Fibroblast of skin of back (primary cell): ENCODE data around the gene YAP1.
"Not testable (repeated sequence)": the region's sequence is repeated elsewhere in the genome, so short reads cannot be mapped to it uniquely, and the experiment has no call there.

Experiments
- DNase-seq: peaks from one replicate; pipeline ENCODE4 v3.0.0-alpha.2; 2013

Gene YAP1

DNA sequence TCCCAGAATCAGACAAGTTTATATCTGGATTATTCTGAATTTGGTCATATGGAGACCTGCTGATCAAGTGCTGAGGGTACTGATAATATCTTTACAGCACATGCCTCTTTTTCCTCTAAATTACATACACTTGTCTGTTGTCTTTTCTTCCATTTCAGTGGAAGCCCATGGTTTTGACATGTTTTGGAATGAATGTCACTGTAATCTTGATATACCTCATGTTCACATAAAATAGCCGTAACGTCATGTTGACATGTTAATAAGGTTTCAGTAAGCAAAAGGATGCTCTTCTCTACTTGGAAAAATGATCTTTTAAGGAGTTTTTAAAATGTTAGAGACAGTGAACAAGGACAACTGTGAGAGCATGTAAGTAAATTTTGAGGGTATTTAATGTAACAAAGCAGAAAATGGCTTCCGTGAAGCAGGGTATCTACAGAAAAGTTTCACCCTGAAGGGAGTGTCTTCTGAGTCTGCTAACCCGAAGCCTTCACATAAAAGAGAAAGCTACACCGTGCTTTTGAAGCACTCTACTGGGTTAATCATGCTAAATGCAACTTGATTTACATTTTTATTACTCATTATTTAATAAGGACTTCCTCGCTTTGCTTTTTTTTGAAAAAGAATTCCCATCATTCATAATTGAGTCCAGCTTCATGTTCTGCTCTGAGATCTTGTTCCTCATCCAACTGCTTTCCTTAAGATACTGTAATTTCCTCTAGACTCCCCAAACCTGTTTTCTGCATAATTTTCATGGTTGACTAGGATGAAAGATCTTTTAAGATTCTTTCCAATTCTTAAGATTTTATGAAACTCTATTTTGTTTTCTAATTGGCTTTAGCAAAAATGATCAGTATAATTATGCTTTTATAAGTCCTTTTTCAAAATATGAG is 56.2 kb downstream of the YAP1 start:
- DNase-seq = no peak

DNA sequence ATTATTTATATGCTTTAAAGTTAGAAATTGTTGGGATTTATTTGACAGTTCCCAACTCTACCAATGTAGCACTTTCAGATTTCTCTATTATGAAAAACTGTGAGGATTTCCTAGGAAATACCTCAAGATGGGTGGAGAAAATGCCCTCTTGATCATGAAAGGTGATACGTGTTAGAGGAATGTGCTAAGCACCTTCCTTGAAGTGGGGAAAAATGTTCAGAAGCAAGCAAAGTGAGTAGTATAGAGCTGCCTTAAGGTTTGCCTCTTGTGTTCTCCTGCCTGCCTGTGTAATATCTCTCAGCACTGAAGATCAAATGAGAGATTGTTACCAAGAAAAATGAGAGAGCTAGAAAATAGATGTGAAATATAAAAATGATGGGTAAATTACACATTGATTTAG is 58.2 kb downstream of the YAP1 start:
- peak; percentile 55 for DNase-seq

DNA sequence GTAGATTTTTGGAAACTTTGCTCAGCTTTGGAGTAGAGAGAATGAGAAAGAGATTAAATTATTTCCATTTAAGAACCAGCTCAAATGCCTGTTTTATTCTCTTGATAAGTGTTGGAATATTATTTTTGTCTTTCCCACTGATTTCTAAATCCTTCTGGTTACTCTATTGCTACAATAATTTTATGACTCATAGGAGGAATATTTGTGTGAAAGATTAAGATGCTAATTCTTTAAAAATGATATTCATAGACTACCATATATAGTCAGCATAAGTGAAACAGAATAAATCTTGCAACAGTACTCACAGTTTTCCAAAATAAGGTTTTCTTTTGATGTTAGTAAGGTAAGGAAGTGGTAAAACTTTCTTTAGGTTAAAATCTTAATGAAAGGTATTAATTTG is 60.9 kb downstream of the YAP1 start:
- peak; percentile 89 for DNase-seq

GRCh38 chr11:102172127-102172848 is 62.0 kb downstream of the YAP1 start:
- DNase-seq = peak; percentile 88

DNA sequence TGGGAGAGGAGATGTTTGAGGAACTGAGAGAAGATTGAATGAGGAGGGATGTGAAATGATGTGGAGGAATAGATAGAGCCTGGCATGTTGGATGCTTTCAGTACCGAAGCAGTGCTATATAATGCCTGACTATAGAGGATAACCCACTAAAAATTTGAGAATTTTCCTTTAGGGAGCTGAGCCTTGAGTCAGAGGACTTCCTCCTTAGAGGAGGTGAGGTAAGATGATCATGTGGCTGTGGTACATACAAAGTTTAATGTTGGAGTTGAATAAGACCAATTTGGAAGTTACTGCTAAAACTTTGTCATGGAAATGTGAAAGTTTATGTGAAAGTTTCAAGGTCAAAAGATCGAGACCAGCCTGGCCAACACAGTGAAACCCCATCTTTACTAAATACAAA is 66.9 kb downstream of the YAP1 start:
- DNase-seq = no peak

DNA sequence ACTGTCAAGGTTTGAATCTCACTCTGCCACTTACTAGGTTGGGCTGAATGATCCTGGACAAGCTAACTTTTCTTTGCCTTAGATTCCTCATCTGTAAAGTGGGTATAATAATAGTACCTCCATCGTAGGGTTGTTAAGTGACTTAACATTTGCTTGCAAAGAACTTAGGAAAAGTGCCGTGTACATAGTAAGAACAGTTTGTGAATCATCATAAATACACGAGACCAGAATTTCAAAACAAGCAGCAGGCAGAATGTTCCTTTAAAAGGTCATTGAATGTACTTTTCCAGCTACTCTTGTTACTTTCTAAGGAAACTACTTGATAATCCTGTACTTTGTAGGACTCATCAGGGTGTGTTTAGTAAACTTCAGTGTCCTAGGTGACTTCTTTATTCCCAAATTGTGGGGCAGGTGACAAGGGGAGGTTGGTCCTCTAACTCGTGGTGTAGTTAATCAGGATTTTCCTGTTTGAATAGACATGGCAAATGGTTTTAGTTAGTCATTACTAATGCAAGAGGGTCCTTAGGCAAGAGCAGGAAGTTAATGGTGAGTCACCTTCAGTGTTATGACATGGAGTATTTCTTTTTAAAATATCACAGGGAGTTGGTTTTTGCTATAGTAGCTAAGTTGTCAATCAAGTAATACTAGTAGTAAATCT is 67.9 kb downstream of the YAP1 start:
- DNase-seq = peak; percentile 93

GRCh38 chr11:102179371-102179770 is 69.1 kb downstream of the YAP1 start:
- no peak for DNase-seq

- DNase-seq = no peak
Measured at GRCh38 chr11:102184269-102184987, 74.2 kb downstream of the YAP1 start.

GRCh38 chr11:102186551-102187191 is 76.4 kb downstream of the YAP1 start:
- DNase-seq = peak; percentile 45

GRCh38 chr11:102187416-102188151 is 77.3 kb downstream of the YAP1 start:
- peak; percentile 65 for DNase-seq

- DNase-seq = no peak
Measured at GRCh38 chr11:102188488-102188887, 78.2 kb downstream of the YAP1 start.

DNA sequence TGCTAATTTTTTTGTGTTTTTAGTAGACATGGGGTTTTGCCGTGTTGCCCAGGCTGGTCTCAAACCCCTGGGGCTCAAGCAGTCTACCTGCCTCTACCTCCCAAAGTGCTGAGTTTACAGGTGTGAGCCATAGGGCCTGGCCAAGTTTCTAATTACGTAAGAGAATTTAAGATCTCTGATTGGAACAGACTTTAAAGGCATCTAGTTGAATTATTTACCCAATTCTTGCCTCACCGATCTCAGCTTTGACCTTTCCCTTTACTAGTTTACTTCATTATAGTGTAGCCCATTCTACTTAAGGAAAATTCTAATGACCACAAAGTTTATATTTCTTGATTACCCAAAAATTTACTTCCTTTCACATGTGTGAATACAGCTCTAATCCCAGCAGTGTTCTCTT is 81.6 kb downstream of the YAP1 start:
- no peak for DNase-seq

GRCh38 chr11:102192349-102193066 is 82.3 kb downstream of the YAP1 start:
- DNase-seq = no peak

- DNase-seq = no peak
Measured at GRCh38 chr11:102194257-102194656, 84.0 kb downstream of the YAP1 start.

DNA sequence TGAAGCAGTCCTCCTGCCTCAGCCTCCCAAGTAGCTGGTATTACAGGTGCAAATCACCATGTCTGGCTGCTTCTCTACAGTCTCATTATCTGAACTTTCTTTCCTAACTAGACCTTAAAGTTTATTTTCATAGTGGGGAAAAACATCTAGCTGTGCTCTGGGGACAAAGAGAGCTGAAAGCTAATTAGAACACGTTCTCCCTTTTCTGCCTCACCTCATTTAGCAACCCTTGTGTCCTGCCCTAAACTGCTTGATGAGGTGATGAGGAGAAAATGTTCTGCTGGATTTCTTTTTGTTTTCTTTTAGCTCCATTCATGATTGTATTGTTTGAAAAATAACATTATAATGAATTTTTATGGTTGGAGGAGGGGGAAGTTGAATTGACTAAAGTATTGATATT is 84.7 kb downstream of the YAP1 start:
- DNase-seq = no peak

DNA sequence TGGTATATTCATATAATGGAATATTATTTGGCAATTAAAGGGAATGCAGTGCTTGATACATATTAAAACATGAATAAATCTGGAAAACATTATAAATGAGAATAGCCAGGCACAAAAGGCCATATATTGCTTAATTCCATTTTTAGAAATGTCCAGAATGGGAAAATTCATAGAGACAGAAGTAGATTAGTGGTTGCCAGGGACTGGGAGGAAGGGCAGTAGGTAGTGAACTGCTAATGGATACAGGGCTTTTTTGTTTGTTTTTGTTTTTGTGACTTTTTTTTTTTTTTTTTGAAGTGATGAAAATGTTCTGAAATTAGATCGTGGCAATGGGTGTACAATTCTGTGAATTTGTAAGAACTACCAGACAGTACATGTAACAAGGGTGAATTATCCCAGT is 86.1 kb downstream of the YAP1 start:
- no peak for DNase-seq

GRCh38 chr11:102196816-102197215 is 86.6 kb downstream of the YAP1 start:
- DNase-seq = no peak

GRCh38 chr11:102197670-102198139 is 87.5 kb downstream of the YAP1 start:
- no peak for DNase-seq

DNA sequence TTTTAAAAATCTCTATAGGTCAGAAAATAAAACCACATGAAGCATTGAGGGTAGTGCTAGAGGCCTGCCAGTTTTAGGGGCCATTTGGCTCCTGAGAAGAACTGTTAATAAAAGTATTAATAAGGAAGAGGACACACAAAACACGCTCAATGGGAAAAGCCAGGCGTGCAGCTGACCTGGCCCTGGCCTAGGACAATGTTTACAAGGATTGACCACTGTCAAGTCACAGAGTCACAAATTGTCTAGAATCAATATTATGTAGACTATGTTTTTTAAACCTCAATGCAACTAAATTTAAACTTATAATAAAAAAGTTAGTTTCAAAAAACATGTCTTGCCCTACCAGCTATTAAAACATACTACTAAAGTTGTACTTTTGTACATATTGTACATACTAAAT is 89.4 kb downstream of the YAP1 start:
- no peak for DNase-seq

DNA sequence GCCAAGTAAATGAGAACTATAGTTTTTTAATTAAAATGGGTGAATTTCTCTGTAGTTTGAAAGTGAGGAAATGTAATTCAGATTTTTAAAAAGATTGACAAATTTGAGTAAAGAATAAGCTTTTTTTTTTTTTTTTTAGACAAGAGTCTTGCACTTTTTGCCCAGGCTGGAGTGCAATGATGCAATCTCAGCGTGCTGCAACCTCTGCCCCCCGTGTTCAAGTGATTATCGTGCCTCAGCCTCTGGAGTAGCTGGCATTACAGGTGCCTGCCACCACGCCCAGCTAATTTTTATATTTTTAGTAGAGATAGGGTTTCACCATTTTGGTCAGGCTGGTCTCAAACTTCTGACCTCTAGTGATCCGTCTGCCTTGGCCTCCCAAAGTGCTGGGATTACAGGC is 90.1 kb downstream of the YAP1 start:
- DNase-seq = not testable (repeated sequence)

- DNase-seq = no peak
Measured at GRCh38 chr11:102201776-102202175, 91.5 kb downstream of the YAP1 start.
